Urothelium cell line (cell line): ENCODE measurements around the gene AOAH.
A peak's percentile ranks its signal among the peaks of the same experiment; 100 is the strongest.
"Not testable (repeated sequence)": the region's sequence is repeated elsewhere in the genome, so short reads cannot be mapped to it uniquely, and the experiment has no call there.

ENCODE experiments used
- DNase-seq: peaks from one replicate; pipeline ENCODE4 v3.0.0; 2011; ENCODE audit warnings: low spot score, mixed read lengths
- FAIRE-seq: peaks from 2 replicates; lab custom pipeline; 2011; peaks lifted over from hg19 to GRCh38; lab: Jason Lieb, UNC

Gene AOAH

DNA sequence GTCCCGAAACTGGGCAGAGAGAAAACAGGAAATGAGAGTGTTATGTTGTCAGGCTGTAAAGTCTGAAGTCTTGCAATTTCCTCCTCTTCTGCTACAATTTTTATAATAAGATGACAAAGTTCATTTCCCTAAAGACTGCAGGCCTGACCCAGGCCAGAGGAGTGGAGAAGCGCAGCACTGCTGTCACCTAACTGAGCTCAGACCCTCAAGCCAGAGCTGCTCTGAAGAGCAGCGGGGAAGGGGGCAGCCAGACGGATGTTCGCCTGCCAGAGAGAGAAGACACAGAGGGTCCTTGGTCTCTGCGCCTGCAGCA lies 12.6 kb upstream of the AOAH start:
- FAIRE-seq (no peak), DNase-seq (no peak)

DNA sequence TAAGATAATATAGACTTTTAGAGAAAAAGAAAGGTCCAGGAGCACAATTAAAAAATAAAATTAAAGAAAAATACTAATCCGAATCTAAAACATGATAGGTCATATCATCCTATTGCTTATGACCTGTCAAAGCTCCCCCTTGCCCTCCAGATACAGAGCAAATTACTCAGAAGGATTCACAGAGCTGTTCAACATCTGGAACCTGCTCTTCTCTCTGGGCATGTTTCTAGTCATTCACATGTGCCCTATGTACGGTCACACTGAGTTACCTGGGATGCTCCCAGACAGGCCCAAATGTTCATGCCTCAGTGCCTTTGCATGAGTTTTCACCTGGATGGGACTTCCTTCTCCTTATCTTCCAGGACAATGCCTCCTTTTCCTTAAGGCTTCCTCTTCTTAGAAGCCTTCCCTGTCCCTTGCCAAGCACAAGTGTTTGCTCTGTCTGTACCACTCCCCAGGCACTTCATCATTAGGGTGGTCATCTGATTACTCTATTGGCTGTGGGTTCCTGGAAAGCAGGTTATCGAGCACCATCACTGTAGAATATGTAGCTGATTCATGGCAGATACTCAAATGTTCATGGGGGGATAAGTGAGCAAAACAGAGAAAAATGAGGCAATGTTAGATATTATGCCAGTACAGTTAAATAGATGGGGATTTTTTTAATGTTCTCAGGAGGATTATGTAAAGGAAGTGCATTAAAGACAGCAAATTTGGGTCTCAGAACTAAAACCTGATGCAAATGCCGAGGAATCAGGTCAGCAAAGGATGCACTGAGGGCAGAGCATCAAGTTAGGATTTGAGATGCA lies 12.0 kb upstream of the AOAH start:
- FAIRE-seq (no peak), DNase-seq (no peak)

DNA sequence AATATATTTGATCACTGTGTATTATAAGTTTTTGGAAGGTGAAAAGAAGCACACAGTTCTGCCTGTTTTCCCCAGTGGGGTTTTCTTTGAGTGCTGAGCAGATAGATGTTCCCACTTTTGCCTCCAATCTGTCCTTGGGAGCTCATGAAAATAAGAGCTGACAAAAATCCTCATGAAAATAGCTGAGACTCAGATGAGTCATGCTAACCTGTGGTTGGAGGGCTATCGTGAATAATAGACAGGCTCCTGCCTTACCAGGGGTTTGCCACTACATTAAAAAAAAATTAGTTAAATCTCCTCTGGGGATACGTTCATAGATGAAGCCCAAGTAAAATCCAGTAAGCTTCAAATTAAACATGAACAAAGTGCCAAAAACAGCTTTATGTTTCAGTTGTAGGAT lies 10.9 kb upstream of the AOAH start:
- DNase-seq (peak; percentile 45), FAIRE-seq (no peak)

DNA sequence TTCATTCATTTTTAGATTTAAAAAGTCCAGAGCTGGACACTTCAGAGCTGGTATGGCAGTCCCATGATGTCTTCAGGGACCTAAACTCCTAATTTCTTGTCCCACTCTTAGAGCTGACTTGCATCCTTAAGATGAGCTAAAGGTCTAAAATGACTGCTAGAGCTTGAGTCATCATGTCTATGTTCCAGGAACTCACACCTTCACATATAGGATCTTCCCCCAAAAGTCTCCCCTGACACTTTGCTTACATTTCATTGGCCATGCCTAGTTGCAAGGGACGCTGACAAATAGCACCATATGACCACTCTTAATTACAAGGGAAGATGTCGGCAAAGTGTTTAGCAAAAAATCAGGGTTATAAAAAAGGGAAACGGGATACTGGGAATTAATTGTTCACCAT lies 10.4 kb upstream of the AOAH start:
- no peak for FAIRE-seq
- DNase-seq: no peak

DNA sequence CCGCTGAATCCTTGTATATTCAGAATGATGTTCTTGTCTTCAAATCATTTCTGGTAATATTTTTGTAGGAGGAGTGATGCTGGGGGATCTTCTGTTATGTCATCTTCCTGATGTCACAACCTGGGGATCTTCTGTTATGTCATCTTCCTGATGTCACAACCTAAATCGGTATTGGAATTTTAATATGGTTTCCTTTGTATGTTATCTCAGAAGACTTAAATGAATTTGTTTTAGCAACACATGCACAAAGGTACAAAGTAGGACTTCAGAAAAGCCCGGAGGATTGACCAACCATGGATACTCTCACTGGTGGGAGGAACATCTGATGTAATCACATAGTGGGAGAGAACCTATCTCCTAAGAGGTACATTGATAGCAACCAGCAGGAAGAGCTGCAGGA lies 9.1 kb upstream of the AOAH start:
- FAIRE-seq (peak; percentile 30), DNase-seq (no peak)

DNA sequence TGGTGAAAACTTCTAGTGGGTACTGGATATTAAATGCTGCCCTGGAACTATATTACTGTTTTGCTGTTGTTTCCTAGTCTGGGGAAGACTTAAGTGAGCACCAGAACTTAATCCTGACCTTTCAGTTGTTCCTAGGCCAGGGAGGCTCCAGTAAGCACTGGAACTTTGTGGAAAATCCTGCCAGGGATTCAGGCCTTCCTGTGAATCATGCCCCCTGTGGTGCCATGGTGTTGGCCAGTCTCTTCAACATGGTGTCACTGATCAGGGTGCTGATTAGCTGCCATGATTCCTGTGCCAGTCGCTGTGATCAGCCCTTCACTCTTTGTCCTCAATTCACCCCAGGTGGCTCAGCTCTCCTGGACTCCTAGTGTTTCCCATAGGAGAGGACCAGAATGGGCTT lies 8.5 kb upstream of the AOAH start:
- FAIRE-seq: peak; percentile 58

DNA sequence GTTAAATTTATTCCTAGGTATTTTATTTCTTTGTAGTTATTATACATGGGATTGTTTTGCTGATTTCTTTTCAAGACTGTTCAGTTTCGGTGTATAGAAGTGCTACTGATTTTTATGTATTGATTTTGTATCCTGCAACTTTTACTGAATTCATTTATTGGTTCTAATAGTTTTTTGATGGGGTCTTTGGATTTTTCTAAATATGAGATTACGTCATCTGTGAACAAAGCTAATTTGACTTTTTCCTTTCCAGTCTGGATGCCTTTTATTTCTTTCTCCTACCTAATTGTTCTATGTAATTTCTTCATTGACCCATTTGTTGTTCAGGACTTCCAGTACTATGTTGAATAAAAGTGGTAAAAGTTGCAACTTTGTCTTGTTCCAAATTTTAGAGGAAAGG lies 5.8 kb upstream of the AOAH start:
- FAIRE-seq (no peak), DNase-seq (no peak)

More for the DNA sequence above, 8.5 kb upstream of the AOAH start:
- DNase-seq: no peak

DNA sequence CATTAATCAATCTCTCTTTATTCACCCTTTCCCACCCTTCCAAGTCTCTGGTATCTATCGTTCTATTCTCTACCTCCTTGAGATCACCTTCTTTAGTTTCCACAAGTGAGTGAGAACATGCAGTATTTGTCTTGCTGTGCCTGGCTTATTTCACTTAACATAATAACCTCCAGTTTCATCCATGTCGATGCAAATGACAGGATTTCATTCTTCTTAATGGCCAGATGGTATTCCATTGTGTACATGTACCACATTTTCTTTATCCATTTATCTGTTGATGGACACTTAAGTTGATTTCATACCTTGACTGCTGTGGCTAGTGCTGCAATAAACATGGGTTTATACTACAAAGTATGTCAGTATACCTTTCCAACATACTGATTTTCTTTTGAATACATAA lies 3.8 kb upstream of the AOAH start:
- FAIRE-seq (no peak), DNase-seq (no peak)

DNA sequence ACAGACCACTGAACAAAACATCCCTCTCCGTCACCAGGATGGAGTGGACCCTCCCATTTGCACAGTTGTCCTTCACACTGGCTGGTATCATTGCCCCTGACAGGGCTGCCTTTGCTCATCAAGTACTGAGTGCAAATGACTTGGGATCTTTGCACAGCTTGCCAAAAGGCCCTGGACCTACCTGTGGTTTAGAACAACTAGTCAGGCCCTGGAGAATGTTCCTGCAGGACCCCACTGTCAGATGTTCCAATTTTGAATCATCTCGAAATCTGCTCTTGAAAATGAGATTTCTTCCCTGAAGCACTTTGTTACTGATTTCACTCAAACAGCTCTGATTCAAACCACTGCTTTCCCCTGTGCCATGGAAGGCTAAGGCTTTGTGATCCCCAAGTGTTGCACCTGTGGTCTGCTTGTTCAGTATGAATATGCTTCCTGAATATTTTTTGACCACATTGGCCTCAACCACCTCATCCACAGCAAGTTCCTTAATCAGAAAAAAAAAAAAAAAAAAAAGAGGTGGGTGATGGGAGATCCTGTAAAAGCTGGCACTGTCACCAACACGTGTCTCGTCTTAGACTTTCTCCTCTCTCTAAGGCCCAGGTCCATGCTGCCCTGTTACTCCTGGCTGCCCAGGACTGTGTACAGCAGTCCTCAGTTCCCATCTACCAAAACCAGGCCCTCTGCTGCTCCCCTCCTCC lies 2.7 kb upstream of the AOAH start:
- FAIRE-seq (no peak), DNase-seq (no peak)

DNA sequence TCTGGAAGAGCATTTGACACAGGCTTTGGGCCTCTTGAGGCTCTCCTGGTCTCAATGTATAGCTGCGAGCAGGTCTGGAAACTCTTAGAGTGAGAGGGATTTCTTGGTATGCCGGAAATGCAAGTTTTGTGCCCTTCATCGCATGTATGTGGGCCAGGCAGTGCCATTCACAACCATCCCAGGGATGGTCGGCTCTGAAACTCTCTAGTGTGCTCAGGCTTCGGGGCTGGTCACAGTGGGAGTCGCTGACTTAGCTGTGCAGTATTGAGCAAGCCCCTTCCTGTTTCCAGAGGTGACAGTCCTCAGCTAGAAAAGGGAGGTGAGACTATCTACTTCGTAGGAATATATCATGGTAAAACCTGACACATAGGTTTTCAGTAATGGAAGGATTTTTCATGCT lies 2.0 kb upstream of the AOAH start:
- FAIRE-seq (no peak), DNase-seq (no peak)

DNA sequence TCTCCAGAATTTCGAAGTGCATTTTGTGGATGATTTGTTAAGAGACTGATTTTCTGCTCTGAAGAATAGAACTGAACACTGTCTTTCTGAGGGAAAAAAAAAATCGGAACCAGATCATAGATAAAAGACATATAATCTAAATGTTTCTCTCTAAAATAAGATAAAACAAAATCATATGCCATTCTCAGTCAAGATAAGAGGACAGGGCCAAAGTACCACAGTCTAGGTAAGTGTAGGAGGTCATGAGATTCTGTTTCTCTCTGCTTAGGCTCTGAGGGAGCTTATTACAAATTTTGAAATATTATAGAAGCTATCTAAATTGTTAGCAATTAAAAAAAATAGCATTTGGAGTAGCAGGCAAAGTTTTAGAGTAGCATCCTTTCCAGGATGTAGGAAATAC lies 702 bp upstream of the AOAH start:
- FAIRE-seq (no peak), DNase-seq (no peak)

DNA sequence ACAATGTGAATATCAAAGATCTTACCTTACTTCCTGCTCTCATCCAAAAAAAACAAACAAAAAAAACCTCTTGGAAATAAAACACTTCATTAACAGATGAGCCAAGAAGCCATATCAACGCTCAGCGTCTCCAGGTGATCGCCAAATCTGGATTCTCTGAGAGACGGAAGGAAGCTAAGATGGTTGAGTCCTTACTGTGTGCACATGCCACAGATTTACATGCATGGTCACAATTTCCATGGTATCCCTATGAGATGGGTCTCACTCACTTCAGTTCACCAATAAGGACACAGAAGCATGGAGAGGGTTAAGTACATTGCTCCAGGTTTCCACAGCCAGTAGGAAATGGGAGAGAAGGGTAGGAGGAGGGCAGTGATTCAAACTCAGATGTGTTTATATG lies 1.0 kb downstream of the AOAH start:
- no peak for DNase-seq
- FAIRE-seq: no peak

DNA sequence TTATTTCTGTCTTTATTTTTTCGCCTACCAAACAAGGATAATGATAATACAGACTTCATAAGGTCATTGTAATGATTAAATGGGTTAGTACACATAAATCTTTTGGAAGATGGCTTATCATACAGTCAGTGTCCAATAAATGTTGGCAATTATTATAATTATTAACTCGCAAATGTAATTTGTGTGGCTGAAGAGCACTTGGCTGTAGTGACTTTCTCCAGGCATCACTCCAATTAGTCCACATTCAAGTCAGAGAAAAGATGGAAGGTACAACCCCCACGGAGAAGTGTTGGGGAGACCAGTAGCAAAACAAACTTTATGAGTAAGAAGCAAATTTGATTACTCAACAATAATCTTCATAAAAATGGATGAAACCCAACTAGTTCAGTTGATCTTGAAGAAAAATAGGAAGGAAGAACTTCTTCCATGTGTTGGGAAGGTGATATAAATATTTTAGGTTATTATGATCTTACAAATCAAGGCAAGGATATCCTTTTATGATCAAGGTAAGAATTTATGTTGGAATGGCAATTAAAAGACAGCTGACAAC lies 5.1 kb downstream of the AOAH start:
- DNase-seq: no peak
- no peak for FAIRE-seq

DNA sequence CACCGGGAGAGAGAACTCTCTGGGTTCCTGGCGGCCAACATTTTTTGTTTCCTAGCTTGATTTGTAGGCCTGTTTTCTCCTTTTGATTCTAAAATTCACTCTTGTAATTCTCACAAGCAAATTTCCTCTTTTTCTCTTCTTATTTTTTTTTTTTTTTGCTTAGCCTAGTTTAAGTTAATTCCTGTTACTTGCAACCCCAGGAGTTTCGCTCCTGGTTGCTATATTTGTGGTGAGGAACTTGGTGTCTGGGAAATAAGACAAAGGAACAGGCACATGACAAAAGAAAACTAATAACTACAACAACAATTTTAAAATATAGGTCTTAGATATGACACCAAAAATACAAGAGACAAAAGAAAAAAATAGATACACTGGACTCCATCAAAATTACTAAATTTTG lies 6.7 kb downstream of the AOAH start:
- no peak for DNase-seq
- FAIRE-seq: no peak

DNA sequence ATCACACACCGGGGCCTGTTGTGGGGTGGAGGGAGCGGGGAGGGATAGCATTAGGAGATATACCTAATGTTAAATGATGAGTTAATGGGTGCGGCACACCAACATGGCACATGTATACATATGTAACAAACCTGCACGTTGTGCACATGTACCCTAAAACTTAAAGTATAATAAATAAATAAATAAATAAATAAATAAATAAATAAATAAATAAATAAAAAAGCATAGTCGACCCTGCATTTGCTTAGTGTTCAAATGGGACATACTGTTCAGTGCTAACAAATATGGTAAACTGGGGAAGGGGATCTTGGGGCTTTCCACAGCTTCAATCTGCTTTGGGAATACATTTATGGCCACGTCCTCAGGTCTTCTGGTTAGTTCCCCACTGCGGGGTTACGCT lies 7.5 kb downstream of the AOAH start:
- not testable (repeated sequence) for FAIRE-seq, DNase-seq

DNA sequence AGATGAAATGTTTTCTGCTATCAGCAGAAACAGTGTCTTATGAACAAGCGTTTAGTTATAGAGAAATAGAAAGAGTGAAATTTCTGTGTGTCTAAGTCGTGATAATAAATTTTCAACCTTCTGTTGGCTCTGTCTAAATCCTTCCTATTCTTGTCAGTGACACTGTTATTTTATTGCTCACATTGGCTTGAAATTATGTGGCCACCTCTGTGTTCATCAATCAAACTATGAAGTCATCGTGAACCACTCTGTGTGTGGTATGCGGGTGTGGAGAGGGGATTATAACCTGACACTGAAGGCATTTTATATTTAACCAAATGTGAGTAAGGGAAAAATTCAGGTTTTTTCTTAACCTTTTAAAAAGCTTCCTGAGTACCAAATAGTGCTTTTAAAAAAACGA lies 12.3 kb downstream of the AOAH start:
- DNase-seq (peak; percentile 32), FAIRE-seq (no peak)

DNA sequence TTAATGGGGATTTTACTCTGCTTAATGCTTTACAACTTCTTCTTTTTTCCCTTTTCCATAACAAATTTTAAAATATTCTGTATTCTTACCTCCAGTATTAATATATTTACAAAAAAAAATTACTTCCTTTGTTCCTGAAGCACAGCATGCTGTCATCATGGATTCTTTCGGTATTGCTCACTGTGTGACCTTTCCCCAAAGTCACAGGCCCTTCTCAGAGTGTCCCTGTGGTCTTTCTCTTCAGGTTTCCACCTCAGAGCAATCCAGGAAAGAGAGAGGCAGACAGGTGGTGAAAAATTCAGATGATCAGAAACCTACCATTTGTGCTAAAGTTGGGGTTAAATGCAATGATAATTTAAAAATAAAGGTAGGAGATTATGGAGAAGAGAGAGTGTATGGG lies 13.0 kb downstream of the AOAH start:
- DNase-seq: peak; percentile 35
- no peak for FAIRE-seq

DNA sequence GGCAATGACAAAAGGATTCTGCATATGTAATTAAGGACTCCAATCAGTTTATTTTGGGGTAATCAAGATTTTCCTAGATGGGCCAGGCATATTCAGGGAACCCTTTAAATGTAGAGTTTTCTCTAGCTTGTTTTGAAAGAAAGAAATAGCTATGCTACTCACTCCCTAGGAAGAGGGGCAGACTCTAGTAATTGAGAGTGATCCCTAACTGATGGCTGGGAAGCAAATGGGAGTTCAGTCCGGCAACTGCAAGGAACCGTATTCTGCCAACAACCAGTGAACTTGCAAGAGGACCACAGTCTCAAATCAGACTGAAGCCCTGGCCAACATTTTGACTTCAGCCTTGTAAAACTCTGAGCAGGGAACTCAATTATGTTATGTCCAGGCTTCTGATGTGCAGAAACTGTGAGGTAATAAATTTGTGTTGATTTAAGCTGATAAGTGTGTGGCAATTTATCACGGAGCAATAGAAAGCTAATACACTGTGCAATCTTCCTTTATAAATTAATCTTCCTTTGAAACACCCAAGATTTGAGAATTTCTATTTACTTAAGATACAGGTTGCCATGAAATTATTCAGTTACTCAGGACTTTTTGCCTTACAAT lies 14.0 kb downstream of the AOAH start:
- DNase-seq: no peak
- FAIRE-seq: no peak

DNA sequence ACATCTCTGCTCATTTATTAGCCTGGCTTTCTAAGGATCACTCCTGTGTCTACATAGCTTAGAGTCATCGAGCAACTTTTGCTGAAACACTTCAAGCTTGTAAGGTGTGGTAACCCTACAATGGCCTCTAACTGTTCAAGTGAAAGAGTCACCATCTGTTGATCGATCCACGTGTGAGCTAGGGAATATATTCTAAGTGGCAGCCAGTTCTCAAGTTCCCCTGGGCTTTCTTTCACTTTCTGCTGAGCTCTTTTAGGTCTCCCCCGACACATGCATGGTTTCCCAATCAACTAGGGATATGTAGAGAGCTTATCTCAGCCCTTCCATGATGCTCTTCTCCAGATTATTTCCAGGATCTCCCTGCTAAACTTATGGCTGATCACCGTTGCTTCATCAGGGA lies 15.5 kb downstream of the AOAH start:
- no peak for DNase-seq
- FAIRE-seq: no peak

DNA sequence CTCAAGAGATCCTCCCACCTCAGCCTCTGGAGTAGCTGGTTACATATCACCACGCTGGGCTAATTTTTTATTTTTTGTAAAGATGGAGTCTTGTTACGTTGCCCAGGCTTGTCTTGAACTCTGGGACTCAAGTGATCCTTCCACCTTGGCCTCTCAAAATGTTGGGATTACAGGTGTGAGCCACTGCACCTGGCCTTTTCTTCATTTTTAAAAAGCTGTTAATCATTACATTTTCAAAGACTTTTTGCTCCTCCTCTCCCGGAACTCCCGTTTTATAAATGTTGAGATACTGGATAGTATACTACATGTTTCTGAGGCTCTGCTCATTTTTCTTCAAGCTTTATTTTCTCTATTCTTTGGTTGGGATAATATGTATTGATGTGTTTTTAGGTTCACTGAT lies 16.4 kb downstream of the AOAH start:
- DNase-seq (no peak), FAIRE-seq (no peak)

DNA sequence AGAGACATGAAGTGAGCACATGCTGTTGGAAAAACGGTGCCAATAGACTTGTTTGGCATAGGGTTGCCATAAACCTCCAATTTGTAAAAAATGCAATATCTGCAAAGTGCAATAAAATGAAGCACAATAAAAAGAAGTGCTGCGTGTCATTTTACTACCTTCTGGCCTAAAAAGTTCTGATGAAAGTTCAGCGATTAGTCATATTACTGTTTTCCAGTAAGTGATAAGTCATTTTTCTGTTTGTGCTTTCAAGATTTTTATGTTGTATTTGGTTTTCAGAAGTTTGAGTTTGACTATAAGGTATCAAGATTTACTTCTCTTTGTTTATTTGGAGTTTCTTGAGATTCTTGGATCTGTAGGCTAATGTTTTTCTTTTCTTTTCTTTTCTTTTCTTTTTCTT lies 16.8 kb downstream of the AOAH start:
- FAIRE-seq (no peak), DNase-seq (no peak)

DNA sequence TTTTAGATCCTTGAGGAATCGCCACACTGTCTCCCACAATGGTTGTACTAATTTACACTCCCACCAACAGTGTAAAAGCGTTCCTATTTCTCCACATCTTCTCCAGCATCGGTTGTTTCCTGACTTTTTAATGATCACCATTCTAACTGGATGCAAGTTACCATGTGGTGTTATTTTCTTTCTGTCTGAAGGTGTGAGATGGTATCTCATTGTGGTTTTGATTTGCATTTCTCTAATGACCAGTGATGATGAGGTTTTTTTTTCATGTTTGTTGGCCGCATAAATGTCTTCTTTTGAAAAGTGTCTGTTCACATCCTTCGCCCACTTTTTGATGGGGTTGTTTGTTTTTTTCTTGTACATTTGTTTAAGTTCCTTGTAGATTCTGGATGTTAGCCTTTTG lies 20.4 kb downstream of the AOAH start:
- FAIRE-seq, DNase-seq: not testable (repeated sequence)
